Esophagus muscularis mucosa (tissue), 4 donors: Measurements from ENCODE around the gene PAX9. TPM values are rescaled to one million over a fixed set of nuclear protein-coding genes. Genes with fewer than 3 reads are reported as not detected.
A peak's percentile ranks its signal among the peaks of the same experiment; 100 is the strongest.

Experiments used
- DNase-seq: peaks from one replicate; pipeline ENCODE4 v3.0.0-alpha.2; 2017; ENCODE audit errors: extremely low spot score
- H3K27ac ChIP-seq, 4 donors: fragments of 200-600 bp; sonication (generic); replicated peaks in 1 of 4; 1 replicate in 3 of 4; 2 replicates in 1 of 4; pipeline ENCODE4 v1.5.1; 2016 to 2019; ENCODE audit warnings: mild to moderate bottlenecking in 1 of 4
- H3K27me3 ChIP-seq, 4 donors: fragments of 200-600 bp; sonication (generic); one replicate each; pipeline versions ENCODE4 v1.5.1 to v1.6.0; 2016 to 2019
- H3K36me3 ChIP-seq, 4 donors: fragments of 200-600 bp; sonication (generic); one replicate each; pipeline ENCODE4 v1.5.1; 2016 to 2019
- H3K4me1 ChIP-seq, 4 donors: fragments of 200-600 bp; sonication (generic); one replicate each; pipeline ENCODE4 v1.5.1; 2016 to 2019
- H3K4me3 ChIP-seq, 4 donors: fragments of 200-600 bp; sonication (generic); 1 replicate in 2 of 4; 2 replicates in 2 of 4; pipeline ENCODE4 v1.5.1; 2016 to 2019; ENCODE audit warnings: mild to moderate bottlenecking in 4 of 4, moderate library complexity in 1 of 4
- H3K9me3 ChIP-seq, 4 donors: fragments of 200-600 bp; sonication (generic); 1 replicate in 3 of 4; 2 replicates in 1 of 4; pipeline ENCODE4 v1.5.1; 2016 to 2019
- CTCF ChIP-seq, 3 experiments: fragments of 200-600 bp in 2 of 3; fragments of 450-650 bp in 1 of 3; sonication (generic) in 2 of 3; IDR thresholded peaks; one replicate each; pipeline ENCODE4 v1.5.1; 2017 to 2019; ENCODE audit warnings: antibody characterized with exemption in 3 of 3, mild to moderate bottlenecking in 2 of 3, moderate library complexity in 1 of 3
- EP300 ChIP-seq: sonication (generic); formaldehyde crosslinking; IDR thresholded peaks from one replicate; pipeline ENCODE4 v1.6.1; 2017; ENCODE audit warnings: antibody characterized with exemption
- POLR2A ChIP-seq: fragments of 450-650 bp; IDR thresholded peaks from one replicate; pipeline ENCODE4 v1.6.1; 2017; ENCODE audit warnings: antibody characterized with exemption, moderate library complexity, mild to moderate bottlenecking, low read depth
- POLR2AphosphoS5 ChIP-seq, 2 donors: sonication (generic); formaldehyde crosslinking; IDR thresholded peaks; one replicate each; pipeline ENCODE4 v1.6.1; 2017; ENCODE audit warnings: antibody characterized with exemption in 2 of 2
- WGBS: methylation state at CpG from one replicate; pipeline ENCODE4 v1.1.5; 2018; 5-methylcytosine and 5-hydroxymethylcytosine counted together
- intact Hi-C: fragments of 100-400 bp; cut with DNase I; formaldehyde crosslinking; loops from one replicate; pipeline ENCODE4 v1.15.1; 2023
- total RNA-seq, 4 donors: library from RNA; depleted of rRNA; stranded (reverse); fragments of >200 nt; gene quantifications; one replicate each; pipeline versions ENCODE4 v1.1.0 to v1.2.1, GENCODE V29; 2016

Gene PAX9
- total RNA-seq, 4 donors from 2014 or later = 0.50 to 2.1 (median 0.77) TPM

- Histone ChIP-seq H3K27me3 (no peaks in the 10 kb centered on the region), H3K27ac (no peak overlapping the region)
These were observed 40.8 kb downstream of the PAX9 start for GRCh38 chr14:36702474-36702873.

GRCh38 chr14:36707570-36707969 lies 45.9 kb downstream of the PAX9 start:
- intact Hi-C loops = no loop called here
- Histone ChIP-seq H3K9me3 (no peaks in the 10 kb centered on the region), H3K4me1 (no peaks in the 10 kb centered on the region), H3K27me3 (no peaks in the 10 kb centered on the region), H3K36me3 (no peaks in the 10 kb centered on the region), H3K27ac (no peak overlapping the region), H3K4me3 (no peak overlapping the region)
- TF ChIP-seq CTCF (IDR thresholded peaks at IDR 0.05) (no peak), POLR2A (no peak), POLR2AphosphoS5 (IDR thresholded peaks at IDR 0.05) (no peak), EP300 (no peak)
- peak; percentile 83 for DNase-seq

More at GRCh38 chr14:36702474-36702873, 40.8 kb downstream of the PAX9 start:
- Histone ChIP-seq H3K4me3 (no peak overlapping the region), H3K36me3 (no peaks in the 10 kb centered on the region), H3K9me3 (peaks cover 0 to 5% (median 0%) of the 10 kb centered on the region in 4 donors), H3K4me1 (no peaks in the 10 kb centered on the region)
- WGBS = 75% methylated on average over 2 of the region's 2 CpGs
- DNase-seq = peak; percentile 37
- intact Hi-C loops = no loop called here
- TF ChIP-seq CTCF (IDR thresholded peaks at IDR 0.05) (no peak), EP300 (no peak), POLR2AphosphoS5 (IDR thresholded peaks at IDR 0.05) (no peak), POLR2A (no peak)

- no peaks in the 10 kb centered on the region for H3K9me3 ChIP-seq
- no peaks in the 10 kb centered on the region for H3K4me1 ChIP-seq
- no peaks in the 10 kb centered on the region for H3K27me3 ChIP-seq
- DNase-seq = peak; percentile 64
- TF ChIP-seq POLR2A (no peak), EP300 (no peak), POLR2AphosphoS5 (IDR thresholded peaks at IDR 0.05) (no peak), CTCF (IDR thresholded peaks at IDR 0.05) (no peak)
- intact Hi-C loops = no loop called here
- H3K4me3 ChIP-seq = no peak overlapping the region
- no peaks in the 10 kb centered on the region for H3K36me3 ChIP-seq
- WGBS = 79% methylated on average over 4 of the region's 4 CpGs
- no peak overlapping the region for H3K27ac ChIP-seq
These were observed 52.5 kb downstream of the PAX9 start for GRCh38 chr14:36713960-36714703.

GRCh38 chr14:36716614-36717184 lies 55.0 kb downstream of the PAX9 start:
- no peaks in the 10 kb centered on the region for H3K36me3 ChIP-seq
- intact Hi-C loops = no loop called here
- 84% methylated on average over 7 of the region's 7 CpGs for WGBS
- H3K27me3 ChIP-seq = no peaks in the 10 kb centered on the region
- DNase-seq = peak; percentile 53
- no peak overlapping the region for H3K27ac ChIP-seq
- TF ChIP-seq POLR2AphosphoS5 (IDR thresholded peaks at IDR 0.05) = no peak
- TF ChIP-seq CTCF (IDR thresholded peaks at IDR 0.05) = no peak
- H3K9me3 ChIP-seq = no peaks in the 10 kb centered on the region
- no peak overlapping the region for H3K4me3 ChIP-seq
- no peaks in the 10 kb centered on the region for H3K4me1 ChIP-seq
